Right lung (tissue), 5 donors: ENCODE data around the gene EFCAB9. TPM values are rescaled to one million over a fixed set of nuclear protein-coding genes. Genes with fewer than 3 reads are reported as not detected.

Experiments
- DNase-seq, 2 donors: peaks; one replicate each; pipeline ENCODE4 v3.0.0-alpha.2; 2013
- polyA plus RNA-seq, 5 donors: library from polyadenylated mRNA; unstranded; fragments of 120-200 nt; gene quantifications; one replicate each; pipeline versions ENCODE4 v1.2.1 to v1.2.3, GENCODE V29; 2013; ENCODE audit warnings: inconsistent platforms in 1 of 5, low replicate concordance in 1 of 5; ENCODE audit not compliant: insufficient read length in 5 of 5, insufficient read depth in 1 of 5

EFCAB9 gene
- polyA plus RNA-seq, 5 donors: not detected

- no peak for DNase-seq
Measured at GRCh38 chr5:172165465-172165864, 28.5 kb upstream of the EFCAB9 start.

DNA sequence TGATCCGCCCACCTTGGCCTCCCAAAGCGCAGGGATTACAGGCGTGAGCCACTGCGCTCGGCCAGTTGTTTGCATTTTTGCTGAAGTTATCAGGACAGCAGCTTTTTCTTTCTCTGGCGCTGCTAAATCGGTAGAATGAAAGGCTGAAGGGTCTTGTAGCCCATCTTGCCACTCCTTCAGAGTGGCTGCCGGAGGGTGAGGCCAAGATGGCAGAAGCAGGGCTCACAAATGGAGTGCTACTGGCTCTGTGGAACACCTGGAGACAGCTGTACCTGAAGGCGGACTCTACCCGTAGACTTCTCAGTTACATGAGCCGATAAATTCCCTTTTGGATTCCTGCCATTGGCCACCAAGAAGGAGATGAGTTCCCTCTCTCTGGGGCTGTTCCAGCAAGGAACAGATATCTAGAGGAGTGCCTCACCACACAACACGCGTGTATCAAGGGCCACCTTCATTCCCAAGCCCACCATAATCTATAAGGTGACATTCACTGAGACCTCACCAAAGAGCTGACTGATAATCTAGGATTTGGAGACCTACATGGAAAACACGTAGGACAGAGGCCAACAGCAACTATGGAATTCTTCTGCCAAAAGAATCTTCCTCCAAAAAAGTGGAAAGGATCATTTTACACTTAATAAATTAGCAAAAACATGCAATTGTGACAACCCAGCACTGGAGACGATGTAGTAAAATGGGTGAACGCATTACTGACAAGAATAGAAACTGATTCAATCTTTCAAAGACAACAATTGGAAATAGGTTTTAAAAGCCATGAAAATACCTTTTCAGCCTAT, 27.7 kb upstream of the EFCAB9 start:
- no peak for DNase-seq

DNA sequence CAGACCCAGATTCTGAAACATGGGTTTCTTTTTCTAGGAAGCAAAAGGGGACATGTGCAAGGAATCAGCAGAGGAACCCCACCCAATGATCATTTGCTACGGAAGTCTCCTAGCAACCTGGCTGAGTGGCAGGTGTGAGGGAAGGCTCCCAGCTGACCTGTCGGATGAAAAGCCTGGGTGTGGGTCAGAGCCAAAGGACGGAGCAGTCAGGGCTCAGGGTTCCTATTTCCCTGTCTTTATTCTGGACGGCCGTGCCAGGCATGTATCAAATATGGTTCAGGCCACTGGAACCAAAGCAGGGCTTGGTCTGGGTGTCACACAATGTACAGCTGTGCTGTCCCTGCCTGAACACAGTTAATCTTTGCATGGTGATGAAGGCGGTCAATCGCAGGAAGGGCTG, 26.1 kb upstream of the EFCAB9 start:
- DNase-seq: no peak

DNA sequence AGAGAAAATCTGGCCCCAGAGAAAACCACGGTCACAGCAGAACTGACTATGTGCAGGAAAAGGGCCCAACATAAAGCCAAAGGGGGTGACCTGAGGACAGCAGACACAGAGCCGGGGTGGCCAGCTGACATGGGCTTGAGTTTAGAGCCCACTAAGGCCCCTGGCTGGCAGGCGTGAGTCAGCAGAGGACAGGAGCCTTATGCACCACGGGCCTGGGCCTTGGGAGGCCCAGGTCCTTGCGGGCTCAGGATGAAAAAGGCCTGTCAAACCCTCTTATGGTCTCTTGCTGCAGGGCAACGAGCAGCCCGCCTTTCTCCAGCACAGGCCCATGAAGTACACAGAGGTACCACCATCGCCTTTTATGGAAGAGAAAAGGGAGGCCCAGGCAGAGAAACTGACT, 25.7 kb upstream of the EFCAB9 start:
- DNase-seq: no peak

DNA sequence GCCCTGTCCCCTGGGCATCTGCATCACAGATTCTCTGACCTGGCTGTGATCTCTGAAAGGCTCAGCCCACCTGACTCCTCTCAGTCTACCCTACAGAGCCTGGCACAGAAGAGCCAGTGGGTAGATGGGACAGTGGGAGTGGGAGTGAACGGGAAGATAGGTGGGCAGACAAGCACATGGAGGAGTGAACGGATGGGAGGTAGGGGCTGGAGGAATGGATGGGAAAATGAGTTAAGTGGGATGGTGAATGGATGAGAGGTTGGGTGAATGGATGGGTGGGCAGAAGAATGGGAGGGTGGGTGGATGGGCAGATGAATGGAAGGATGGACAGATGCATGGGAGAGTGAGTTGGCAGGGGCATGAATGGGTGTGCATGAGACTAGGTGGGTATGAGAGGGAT, 24.8 kb upstream of the EFCAB9 start:
- DNase-seq: no peak

DNA sequence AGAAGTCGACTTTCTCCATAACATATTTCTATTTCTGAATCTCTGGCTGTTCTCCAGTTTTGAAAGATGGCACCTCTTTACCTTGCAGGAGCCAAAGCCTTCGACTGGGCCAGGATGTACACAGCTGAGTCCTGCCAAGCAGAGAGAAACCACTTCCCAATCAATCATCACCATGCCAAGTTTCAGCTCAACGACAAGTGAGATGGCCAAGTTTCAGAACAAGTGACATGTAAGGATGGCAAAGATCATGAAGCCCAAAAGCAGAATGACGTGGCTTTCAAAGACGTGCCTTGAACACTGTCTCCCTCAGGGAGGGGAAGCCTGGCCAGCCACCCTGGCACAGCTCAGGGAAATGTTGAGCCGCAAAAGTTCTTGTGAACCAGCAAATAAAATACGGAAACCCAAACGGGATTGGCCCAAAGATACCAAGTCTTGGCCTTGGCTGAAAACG, 23.7 kb upstream of the EFCAB9 start:
- DNase-seq: no peak

DNA sequence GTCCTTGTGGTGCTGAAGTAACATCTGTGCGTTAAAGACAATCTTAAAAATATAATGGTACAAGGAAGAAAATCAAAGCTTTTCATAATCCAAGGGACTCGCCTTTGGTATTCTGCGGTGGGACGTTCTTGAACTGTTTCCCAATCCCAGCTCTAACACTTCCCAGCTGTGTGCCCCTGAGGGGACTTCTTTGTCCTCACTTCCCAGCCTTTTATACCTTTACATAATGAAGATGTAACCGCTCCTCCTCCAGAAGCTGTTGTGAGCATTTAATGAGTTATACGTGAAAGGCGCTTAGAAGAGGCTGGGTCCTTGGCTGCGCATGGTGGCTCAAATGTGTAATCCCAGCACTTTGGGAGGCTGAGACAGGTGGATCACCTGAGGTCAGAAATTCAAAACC, 22.9 kb upstream of the EFCAB9 start:
- DNase-seq: no peak

DNA sequence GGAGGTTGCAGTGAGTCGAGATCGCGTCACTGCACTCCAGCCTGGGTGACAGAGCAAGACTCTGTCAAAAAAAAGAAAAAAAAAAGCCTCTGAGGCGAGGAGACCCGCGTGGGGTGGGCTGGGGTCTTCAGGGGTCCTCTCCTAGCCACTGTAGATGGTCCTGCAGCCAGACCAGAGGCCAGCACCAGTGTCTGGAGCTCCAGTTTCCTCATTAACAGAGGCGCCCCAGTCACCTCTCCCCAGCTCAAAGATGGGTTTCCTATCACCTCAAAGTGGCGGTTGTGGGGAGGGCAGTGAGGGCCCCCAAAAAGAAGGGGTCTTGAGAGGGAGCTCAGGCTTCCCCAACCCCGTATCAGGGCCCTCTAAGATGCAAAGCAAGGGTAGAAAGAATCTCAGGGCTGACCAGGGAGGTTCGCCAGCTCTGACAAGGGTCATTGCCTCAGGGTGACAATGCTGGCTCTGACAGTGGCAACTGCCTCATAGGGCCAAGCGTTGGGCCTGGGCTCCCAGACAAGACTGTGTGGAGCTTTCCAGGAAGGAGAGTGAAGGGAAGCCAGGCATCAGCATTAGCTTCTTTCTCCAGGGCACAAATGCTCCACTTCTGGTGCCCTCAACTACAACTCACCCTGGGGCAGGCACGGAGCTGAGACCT, 20.9 kb upstream of the EFCAB9 start:
- no peak for DNase-seq

DNA sequence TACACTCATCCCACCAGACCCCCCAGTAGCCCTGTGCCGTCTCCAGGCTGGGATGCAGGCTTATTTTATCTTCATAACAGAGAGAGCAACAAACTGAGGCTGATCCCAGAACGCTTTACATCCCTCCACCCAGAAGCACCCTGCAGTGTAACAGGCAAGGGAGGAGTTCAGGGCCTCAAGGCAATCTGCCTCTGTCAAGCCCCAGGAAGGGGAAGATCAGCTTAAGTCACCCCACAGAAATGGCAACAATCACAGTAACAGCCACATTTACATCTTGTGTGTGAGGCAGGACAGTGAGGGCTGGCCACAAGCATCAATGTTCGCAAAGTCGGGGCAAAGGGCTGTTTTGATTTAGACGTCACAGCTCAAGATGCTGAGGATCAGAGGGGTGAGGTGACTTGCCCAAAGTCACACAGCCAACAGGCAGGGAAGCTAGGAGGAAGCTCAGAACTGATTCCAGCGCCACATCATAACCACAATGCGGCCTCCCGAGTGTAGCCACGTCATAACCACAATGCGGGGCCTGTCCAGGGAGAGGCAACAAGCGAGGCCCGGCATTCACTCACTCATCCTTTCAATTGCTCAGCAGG, 20.3 kb upstream of the EFCAB9 start:
- no peak for DNase-seq

- DNase-seq: no peak
Measured at GRCh38 chr5:172175263-172175719, 18.7 kb upstream of the EFCAB9 start.

DNA sequence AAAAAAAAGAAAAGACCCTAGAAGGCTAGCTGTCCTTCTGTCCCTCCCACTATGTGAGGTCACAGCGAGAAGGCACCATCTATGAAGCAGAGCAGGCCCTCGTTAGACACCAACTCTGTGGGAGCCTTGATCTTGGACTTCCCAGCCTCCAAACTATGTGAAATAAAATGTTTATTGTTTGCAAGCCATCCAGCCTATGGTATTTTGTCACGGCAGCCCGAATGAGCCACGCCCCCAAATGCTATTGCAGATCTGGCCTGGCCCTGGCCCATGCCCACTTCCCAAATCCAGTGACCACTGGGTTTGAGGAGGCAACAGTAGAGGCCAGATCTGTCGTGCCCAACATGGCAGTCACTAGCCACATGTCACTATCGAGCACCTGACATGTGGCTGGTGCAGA, 16.8 kb upstream of the EFCAB9 start:
- DNase-seq: no peak

DNA sequence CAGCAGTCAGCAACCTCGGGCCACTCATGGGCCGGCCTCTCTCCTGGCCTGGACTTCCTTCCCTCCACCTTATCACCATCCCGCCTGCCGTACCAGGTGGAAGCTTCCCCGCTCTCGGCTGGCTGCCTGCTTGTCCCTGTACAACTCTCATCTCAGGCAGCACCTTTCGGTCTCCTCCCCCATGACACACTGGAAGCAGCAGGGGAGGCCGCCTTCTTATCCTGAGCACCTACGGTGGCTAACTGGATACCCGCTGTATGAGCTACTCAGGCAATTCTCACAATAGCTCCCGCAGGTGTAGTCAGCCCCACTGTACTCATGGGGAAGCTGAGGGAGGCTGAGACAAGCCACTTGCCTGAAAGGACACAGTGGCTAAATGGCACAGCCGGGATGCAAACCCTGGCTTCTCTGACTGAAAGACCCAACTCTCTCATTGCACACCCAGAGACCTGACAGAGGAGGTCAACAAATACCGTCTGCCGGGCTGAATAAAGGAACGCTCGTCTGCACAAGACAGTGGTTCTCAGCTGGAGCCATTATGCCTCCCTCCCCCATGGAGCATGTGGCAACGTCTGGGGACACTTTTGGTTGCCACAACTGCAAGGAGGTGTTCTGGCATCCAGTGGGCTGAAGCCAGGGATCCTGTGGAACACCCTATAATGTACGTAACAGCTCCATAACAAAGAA, 15.5 kb upstream of the EFCAB9 start:
- DNase-seq: no peak

DNA sequence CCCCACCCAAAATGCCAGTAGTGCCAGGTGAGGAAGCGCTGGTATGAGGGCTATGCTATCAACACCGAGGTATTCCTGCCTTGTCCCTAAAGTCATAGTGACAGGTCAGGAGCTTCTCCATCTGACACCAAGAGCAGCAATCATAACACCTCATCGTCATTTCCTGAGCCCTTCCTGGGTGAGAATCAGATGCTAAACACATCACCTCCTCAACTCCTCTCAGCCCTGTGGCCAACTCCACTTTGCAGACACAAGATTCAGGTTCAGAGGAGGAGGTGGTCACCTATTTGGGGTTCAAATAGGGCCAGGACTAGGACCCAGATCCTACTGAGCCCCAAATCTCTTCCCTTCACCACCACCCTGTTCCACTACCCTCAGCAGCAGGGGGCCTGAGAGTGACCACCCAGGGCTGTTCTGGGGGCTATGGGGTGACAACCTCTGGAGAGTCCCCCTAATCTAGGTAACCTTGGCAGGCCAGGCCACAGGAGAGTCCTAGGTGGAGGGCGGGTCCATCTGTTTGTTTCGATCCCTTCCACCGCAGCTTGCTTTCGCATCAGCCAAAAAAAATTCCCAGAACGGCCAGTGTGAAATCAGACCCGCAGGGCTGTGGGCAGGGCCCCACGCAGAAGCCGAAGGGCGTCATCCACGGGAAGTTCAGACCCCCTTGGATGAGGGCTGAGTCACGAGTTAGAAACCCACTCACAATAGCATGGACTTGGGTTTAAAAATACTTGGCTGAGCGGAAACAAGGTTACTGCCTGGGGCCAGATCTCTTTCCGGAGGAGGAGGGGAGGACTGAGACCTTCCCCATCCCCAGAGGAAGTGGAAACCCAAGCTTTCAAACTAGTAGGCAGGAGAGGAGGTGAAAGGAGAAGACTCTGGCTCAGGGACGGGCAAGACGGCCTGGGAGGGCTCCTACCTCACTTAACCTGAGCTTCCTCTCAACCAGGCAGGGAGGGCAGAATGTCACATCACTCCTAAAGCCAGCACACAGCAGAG, 14.7 kb upstream of the EFCAB9 start:
- no peak for DNase-seq

- DNase-seq: no peak
Measured at GRCh38 chr5:172180936-172181335, 13.0 kb upstream of the EFCAB9 start.

GRCh38 chr5:172182291-172182690, 11.7 kb upstream of the EFCAB9 start:
- no peak for DNase-seq

DNA sequence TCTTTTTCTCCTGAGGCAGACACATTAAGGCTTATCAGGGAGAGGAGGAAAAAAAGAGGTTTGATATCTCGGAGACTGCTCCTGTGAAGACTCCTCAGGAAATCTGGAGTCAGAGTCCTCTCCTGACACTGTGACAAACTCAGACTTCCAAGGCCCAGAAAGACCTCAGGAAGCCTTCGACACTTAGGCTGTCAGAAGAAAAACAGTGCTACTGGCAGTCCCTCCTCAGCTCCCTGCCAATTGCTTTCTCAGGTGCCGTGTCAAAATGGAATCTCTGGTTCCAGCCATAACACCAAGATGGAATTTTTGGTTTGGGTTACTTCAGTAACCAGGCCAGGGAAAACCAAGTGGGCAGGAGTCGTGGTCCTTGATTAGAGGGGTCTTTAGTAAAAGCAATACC, 10.1 kb upstream of the EFCAB9 start:
- DNase-seq: no peak

DNA sequence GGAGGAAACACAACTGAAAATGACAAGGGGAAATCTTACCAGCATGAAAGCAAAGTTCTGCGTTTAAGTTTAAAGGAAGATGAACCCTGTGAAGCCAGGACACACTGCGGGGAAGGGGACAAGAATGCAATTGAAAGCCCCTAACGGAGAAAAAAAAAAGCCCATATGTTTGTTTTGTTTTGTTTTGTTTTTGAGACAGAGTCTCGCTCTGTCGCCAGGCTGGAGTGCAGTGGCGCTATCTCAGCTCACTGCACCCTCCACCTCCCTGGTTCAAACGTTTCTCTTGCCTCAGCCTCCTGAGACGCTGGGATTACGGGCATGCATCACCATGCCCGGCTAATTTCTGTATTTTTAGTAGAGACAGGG, 8.9 kb upstream of the EFCAB9 start:
- DNase-seq: no peak

- DNase-seq: no peak
Measured at GRCh38 chr5:172186114-172186695, 7.8 kb upstream of the EFCAB9 start.

DNA sequence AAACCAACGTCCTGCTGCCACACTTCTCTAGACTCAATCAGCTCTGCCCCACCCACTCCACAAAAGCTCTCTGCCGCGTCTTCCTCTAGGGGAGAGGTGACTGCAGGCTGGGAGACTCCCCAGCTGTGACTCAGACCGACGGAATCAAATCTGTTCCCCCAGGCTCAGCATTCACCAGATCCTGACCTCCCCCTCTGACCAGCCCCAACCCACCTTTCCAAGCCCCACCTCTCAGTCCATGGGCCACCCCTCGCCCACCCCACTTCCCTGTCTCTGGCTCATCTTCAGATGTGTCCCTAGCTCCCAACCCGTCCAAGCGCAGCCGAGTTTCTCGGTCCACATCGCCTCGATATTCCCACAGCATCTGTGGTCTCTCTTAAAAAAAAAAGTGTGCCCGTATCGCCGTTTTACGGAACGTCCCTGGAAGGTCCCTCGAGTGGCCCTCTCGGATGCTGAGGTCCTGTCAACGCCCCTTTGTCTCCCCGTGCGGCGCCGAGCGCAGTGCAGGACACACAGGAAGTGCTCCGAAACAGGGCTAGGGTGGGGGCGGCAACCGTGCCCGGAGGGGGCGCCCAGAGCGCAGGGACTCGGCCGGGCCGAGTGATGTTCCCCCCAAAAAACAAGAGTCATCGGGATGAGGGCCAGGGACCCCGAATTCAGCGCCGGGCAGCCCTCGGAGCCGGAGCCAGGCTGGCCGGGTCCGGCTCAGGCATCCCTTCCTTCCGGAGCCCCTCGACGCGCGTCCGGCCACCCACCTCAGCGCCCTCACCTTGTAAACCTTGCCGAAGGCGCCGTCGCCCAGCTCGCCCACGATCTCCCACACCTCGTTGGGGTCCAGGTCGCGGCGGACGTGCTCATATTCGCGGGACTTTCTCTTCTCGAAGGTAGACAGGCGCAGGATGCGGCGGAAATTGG, 6.6 kb upstream of the EFCAB9 start:
- no peak for DNase-seq
